Hippocampal formation (tissue), 2 donors: Measurements from ENCODE around the gene OCIAD2.
"Not testable (repeated sequence)": the region's sequence is repeated elsewhere in the genome, so short reads cannot be mapped to it uniquely, and the experiment has no call there.

Experiments used
- DNase-seq, 2 donors: peaks; one replicate each; lab custom pipeline; 2025; lab: John Stamatoyannopoulos, UW

Gene OCIAD2

GRCh38 chr4:48906206-48907173, at the start of gene OCIAD2:
OCIAD2 (minus strand) TSS chr4:48906774; CDS start chr4:48904549, 2,225 bp downstream.
- DNase-seq: peak in 1 of 2 donors; percentile 14

GRCh38 chr4:48954314-48954713, 47.7 kb upstream of the OCIAD2 start:
- no peak for DNase-seq

- no peak for DNase-seq
Measured at GRCh38 chr4:48949518-48950219, 43.1 kb upstream of the OCIAD2 start.

- no peak for DNase-seq
Measured at GRCh38 chr4:48949086-48949485, 42.5 kb upstream of the OCIAD2 start.

GRCh38 chr4:48947731-48948130, 41.2 kb upstream of the OCIAD2 start:
- no peak for DNase-seq

- no peak for DNase-seq
Measured at GRCh38 chr4:48945981-48946380, 39.4 kb upstream of the OCIAD2 start.

GRCh38 chr4:48944756-48945241, 38.2 kb upstream of the OCIAD2 start:
- DNase-seq: no peak

GRCh38 chr4:48944252-48944651, 37.7 kb upstream of the OCIAD2 start:
- no peak for DNase-seq

GRCh38 chr4:48943387-48943786, 36.8 kb upstream of the OCIAD2 start:
- no peak for DNase-seq

GRCh38 chr4:48939785-48940184, 33.2 kb upstream of the OCIAD2 start:
- DNase-seq: no peak

- DNase-seq: no peak
Measured at GRCh38 chr4:48938831-48939230, 32.3 kb upstream of the OCIAD2 start.

GRCh38 chr4:48937033-48937432, 30.5 kb upstream of the OCIAD2 start:
- DNase-seq: no peak

- no peak for DNase-seq
Measured at GRCh38 chr4:48931459-48931858, 24.9 kb upstream of the OCIAD2 start.

GRCh38 chr4:48930654-48931053, 24.1 kb upstream of the OCIAD2 start:
- no peak for DNase-seq

- DNase-seq: no peak
Measured at GRCh38 chr4:48924416-48924815, 17.8 kb upstream of the OCIAD2 start.

GRCh38 chr4:48923065-48923464, 16.5 kb upstream of the OCIAD2 start:
- not testable (repeated sequence) for DNase-seq

GRCh38 chr4:48914311-48914710, 7.7 kb upstream of the OCIAD2 start:
- DNase-seq: no peak

GRCh38 chr4:48913346-48913745, 6.8 kb upstream of the OCIAD2 start:
- DNase-seq: peak in 1 of 2 donors; percentile 4

- DNase-seq: no peak
Measured at GRCh38 chr4:48912349-48912748, 5.8 kb upstream of the OCIAD2 start.

GRCh38 chr4:48910511-48910910, 3.9 kb upstream of the OCIAD2 start:
- DNase-seq: no peak

GRCh38 chr4:48909697-48910096, 3.1 kb upstream of the OCIAD2 start:
- no peak for DNase-seq

GRCh38 chr4:48908687-48909086, 2.1 kb upstream of the OCIAD2 start:
- DNase-seq: no peak
